ENCODE measurements around the gene NDUFS8. TPM values are rescaled to one million over a fixed set of nuclear protein-coding genes. Genes with fewer than 3 reads are reported as not detected.
A peak's percentile ranks its signal among the peaks of the same experiment; 100 is the strongest.

Gene NDUFS8
- total RNA-seq, 1 experiment from 2014 or later = 576 TPM

GRCh38 chr11:68082481-68082880, 52.0 kb downstream of the NDUFS8 start:
- no peak overlapping the region for H3K27ac ChIP-seq (ENCODE audit: low read length)
- no peaks in the 10 kb centered on the region for H3K9me2 ChIP-seq (replicated peaks; ENCODE audit: low read length)
- H3K36me3 ChIP-seq (ENCODE audit: low read depth, low read length) = peaks cover 28% of the 10 kb centered on the region; the same call in 1 of the 2 replicates
- ChIA-PET CTCF (no interaction called here), POLR2A (ENCODE audit: unreplicated experiment) (no interaction called here)
- ATAC-seq (no peak), DNase-seq (no peak)
- TF ChIP-seq EZH2 (IDR thresholded peaks at IDR 0.05; ENCODE audit: low read length, unreplicated experiment) (no peak), EZH2phosphoT487 (IDR thresholded peaks at IDR 0.05; ENCODE audit: borderline replicate concordance, low read length) (no peak), CTCF (conservative IDR thresholded peaks at IDR 0.05; ENCODE audit: low read depth, low read length) (no peak)
- intact Hi-C loops (cut with micrococcal nuclease) = no loop called here
- 0 out of 2 replicates have a peak, but pooled peaks cover 4% of the 10 kb centered on the region for H4K20me1 ChIP-seq (ENCODE audit: low read length)
- H3K4me3 ChIP-seq (ENCODE audit: low read length) = no peak overlapping the region
- H3F3A ChIP-seq (ENCODE audit: low read length, unreplicated experiment) = no peaks in the 10 kb centered on the region
- no peaks in the 10 kb centered on the region for H3K4me1 ChIP-seq (ENCODE audit: insufficient read depth, low read length)
- H3K9me3 ChIP-seq (ENCODE audit: low read length) = no peaks in the 10 kb centered on the region
- no peaks in the 10 kb centered on the region for H3K27me3 ChIP-seq (ENCODE audit: low read length)
- no peak overlapping the region for H3K4me2 ChIP-seq (ENCODE audit: low read length)
- H3K9ac ChIP-seq (ENCODE audit: low read length) = no peak overlapping the region
- no peak overlapping the region for H2AFZ ChIP-seq (ENCODE audit: low read length)
- no TSS peak for BruUV-seq (replicated peaks)
- peaks cover 9% of the 10 kb centered on the region; the same call in 1 of the 2 replicates for H3K79me2 ChIP-seq (ENCODE audit: low read length)

DNA sequence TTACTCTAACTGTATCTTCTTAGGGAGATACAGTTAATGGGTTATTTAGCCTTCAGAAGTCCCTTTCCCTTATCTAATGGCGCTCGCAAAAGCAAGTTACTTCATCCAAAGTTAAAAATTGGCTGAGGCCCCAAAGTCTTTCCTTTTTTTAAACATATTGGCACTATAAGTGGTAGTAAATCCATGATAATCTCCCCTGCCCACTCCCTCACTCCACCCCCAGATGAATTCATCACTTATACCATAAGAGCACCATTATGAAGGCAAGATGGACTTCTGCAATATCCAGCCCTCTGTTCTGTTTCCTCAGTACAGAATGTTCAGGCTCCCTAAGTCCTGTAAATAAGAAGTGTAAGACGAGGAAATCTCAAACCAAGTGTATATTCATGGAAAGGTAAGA, 53.0 kb downstream of the NDUFS8 start:
- Histone ChIP-seq H3K79me2 (ENCODE audit: low read length) (peaks cover 18% of the 10 kb centered on the region; the same call in 1 of the 2 replicates), H3K27ac (ENCODE audit: low read length) (no peak overlapping the region), H3K9me2 (replicated peaks; ENCODE audit: low read length) (no peaks in the 10 kb centered on the region), H3K9ac (ENCODE audit: low read length) (no peak overlapping the region), H3K4me1 (ENCODE audit: insufficient read depth, low read length) (no peaks in the 10 kb centered on the region), H3K4me2 (ENCODE audit: low read length) (no peak overlapping the region), H3F3A (ENCODE audit: low read length, unreplicated experiment) (no peaks in the 10 kb centered on the region), H4K20me1 (ENCODE audit: low read length) (0 out of 2 replicates have a peak, but pooled peaks cover 4% of the 10 kb centered on the region), H3K9me3 (ENCODE audit: low read length) (no peaks in the 10 kb centered on the region), H3K36me3 (ENCODE audit: low read depth, low read length) (peaks cover 21% of the 10 kb centered on the region; the same call in 1 of the 2 replicates), H2AFZ (ENCODE audit: low read length) (no peak overlapping the region), H3K27me3 (ENCODE audit: low read length) (no peaks in the 10 kb centered on the region), H3K4me3 (ENCODE audit: low read length) (no peak overlapping the region)
- intact Hi-C loops (cut with micrococcal nuclease) = no loop called here
- ChIA-PET CTCF (no interaction called here), POLR2A (ENCODE audit: unreplicated experiment) (no interaction called here)
- DNase-seq (no peak), ATAC-seq (no peak)
- no peak for TF ChIP-seq EZH2phosphoT487 (IDR thresholded peaks at IDR 0.05; ENCODE audit: borderline replicate concordance, low read length)
- TSS peak; percentile 9 for BruUV-seq (replicated peaks)

Small RNA genes within 50 kb of the gene (microRNA-seq; reads per million reads assigned to microRNA genes)
- not detected for gene MIR4691 (ENCODE audit: unreplicated experiment)
- gene MIR6753 (ENCODE audit: unreplicated experiment) = not detected
- 1.5 reads per million for gene MIR7113 (ENCODE audit: unreplicated experiment)

Other genes with a start within 250 kb of the NDUFS8 start
- 66.8 and 77.0 TPM in 2 replicates for gene UNC93B1, start 26.6 kb upstream of the NDUFS8 start, total RNA-seq (2014; rRNA removed)
- gene ALDH3B1, start 20.4 kb upstream of the NDUFS8 start, total RNA-seq (2014; rRNA removed) = 26.0 and 28.1 TPM in 2 replicates
- gene TCIRG1, start 8.3 kb downstream of the NDUFS8 start, total RNA-seq (2014; rRNA removed) = 183 and 203 TPM in 2 replicates
- 57.5 and 71.9 TPM in 2 replicates for gene CHKA, start 90.7 kb downstream of the NDUFS8 start, total RNA-seq (2014; rRNA removed)
- 17.5 and 19.0 TPM in 2 replicates for gene KMT5B, start 182.6 kb downstream of the NDUFS8 start, total RNA-seq (2014; rRNA removed)
- 74.9 and 75.9 TPM in 2 replicates for gene C11orf24, start 241.3 kb downstream of the NDUFS8 start, total RNA-seq (2014; rRNA removed)

Data from PC-3 (cell line).